Stimulated activated CD8-positive, alpha-beta memory T cell treated with anti-CD3 and anti-CD28 coated beads, Interleukin-7, amount 100 ng/mL, for 24 hours (primary cell): ENCODE measurements around the gene MAP2K2.

Experiments
- DNase-seq: peaks from one replicate; pipeline ENCODE4 v3.0.0-alpha.2; 2020; ENCODE audit warnings: low read depth

The MAP2K2 gene

GRCh38 chr19:4059891-4060620 lies 63.9 kb downstream of the MAP2K2 start:
- DNase-seq = no peak

- DNase-seq = no peak
These were observed 64.5 kb downstream of the MAP2K2 start for GRCh38 chr19:4059453-4059871.

- DNase-seq = no peak
These were observed 65.0 kb downstream of the MAP2K2 start for GRCh38 chr19:4058693-4059452.

GRCh38 chr19:4057931-4058692 lies 65.8 kb downstream of the MAP2K2 start:
- DNase-seq = peak; percentile 59

- DNase-seq = no peak
These were observed 68.7 kb downstream of the MAP2K2 start for GRCh38 chr19:4055209-4055552.

- no peak for DNase-seq
These were observed 69.3 kb downstream of the MAP2K2 start for GRCh38 chr19:4054441-4055208.

GRCh38 chr19:4053423-4054324 lies 70.2 kb downstream of the MAP2K2 start:
- DNase-seq = no peak

- DNase-seq = no peak
These were observed 70.9 kb downstream of the MAP2K2 start for GRCh38 chr19:4052993-4053422.

- DNase-seq = no peak
These were observed 71.6 kb downstream of the MAP2K2 start for GRCh38 chr19:4052114-4052992.

- no peak for DNase-seq
These were observed 72.5 kb downstream of the MAP2K2 start for GRCh38 chr19:4051175-4052101.

GRCh38 chr19:4049432-4049831 lies 74.5 kb downstream of the MAP2K2 start:
- DNase-seq = no peak

- DNase-seq = no peak
These were observed 76.8 kb downstream of the MAP2K2 start for GRCh38 chr19:4046946-4047683.

GRCh38 chr19:4046362-4046691 lies 77.6 kb downstream of the MAP2K2 start:
- DNase-seq = no peak

- no peak for DNase-seq
These were observed 78.1 kb downstream of the MAP2K2 start for GRCh38 chr19:4045597-4046361.

GRCh38 chr19:4044990-4045465 lies 78.9 kb downstream of the MAP2K2 start:
- DNase-seq = no peak

GRCh38 chr19:4043966-4044715 lies 79.8 kb downstream of the MAP2K2 start:
- no peak for DNase-seq

- DNase-seq = no peak
These were observed 80.5 kb downstream of the MAP2K2 start for GRCh38 chr19:4043401-4043800.
